Transverse colon (tissue), 3 donors: Measurements from ENCODE around the gene UBE2L6.

Experiments
- EP300 ChIP-seq: sonication (generic); formaldehyde crosslinking; IDR thresholded peaks from one replicate; pipeline ENCODE4 v1.6.1; 2017; ENCODE audit warnings: antibody characterized with exemption, low read depth
- POLR2A ChIP-seq: fragments of 450-650 bp; IDR thresholded peaks from one replicate; pipeline ENCODE4 v1.6.1; 2016; ENCODE audit warnings: antibody characterized with exemption, mild to moderate bottlenecking, moderate library complexity
- TF ChIP-seq, protein P1 (sequence below), 5 experiments: fragments of 200-600 bp in 3 of 5; fragments of 450-650 bp in 2 of 5; sonication (generic) in 3 of 5; IDR thresholded peaks; 1 replicate in 2 of 5; 2 replicates in 3 of 5; pipeline ENCODE4 v1.5.1; 2016 to 2017; ENCODE audit warnings: antibody characterized with exemption in 5 of 5, inconsistent platforms in 3 of 5, mild to moderate bottlenecking in 2 of 5, moderate library complexity in 1 of 5

GRCh38 chr11:57596266-57596885 lies 28.9 kb upstream of the UBE2L6 start:
- TF ChIP-seq, protein P1, sequence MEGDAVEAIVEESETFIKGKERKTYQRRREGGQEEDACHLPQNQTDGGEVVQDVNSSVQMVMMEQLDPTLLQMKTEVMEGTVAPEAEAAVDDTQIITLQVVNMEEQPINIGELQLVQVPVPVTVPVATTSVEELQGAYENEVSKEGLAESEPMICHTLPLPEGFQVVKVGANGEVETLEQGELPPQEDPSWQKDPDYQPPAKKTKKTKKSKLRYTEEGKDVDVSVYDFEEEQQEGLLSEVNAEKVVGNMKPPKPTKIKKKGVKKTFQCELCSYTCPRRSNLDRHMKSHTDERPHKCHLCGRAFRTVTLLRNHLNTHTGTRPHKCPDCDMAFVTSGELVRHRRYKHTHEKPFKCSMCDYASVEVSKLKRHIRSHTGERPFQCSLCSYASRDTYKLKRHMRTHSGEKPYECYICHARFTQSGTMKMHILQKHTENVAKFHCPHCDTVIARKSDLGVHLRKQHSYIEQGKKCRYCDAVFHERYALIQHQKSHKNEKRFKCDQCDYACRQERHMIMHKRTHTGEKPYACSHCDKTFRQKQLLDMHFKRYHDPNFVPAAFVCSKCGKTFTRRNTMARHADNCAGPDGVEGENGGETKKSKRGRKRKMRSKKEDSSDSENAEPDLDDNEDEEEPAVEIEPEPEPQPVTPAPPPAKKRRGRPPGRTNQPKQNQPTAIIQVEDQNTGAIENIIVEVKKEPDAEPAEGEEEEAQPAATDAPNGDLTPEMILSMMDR (IDR thresholded peaks at IDR 0.05), result no peak
- TF ChIP-seq POLR2A, result no peak
- no peak for TF ChIP-seq EP300
